Measurements from ENCODE around the gene GALNT7.

Gene GALNT7

GRCh38 chr4:173253561-173253960 is 85.0 kb downstream of the GALNT7 start:
- H3K9ac ChIP-seq = no peak overlapping the region
- H3K4me2 ChIP-seq = peak overlapping the region; percentile 96
- H3K36me3 ChIP-seq (ENCODE audit: insufficient read depth) = no peaks in the 10 kb centered on the region

DNA sequence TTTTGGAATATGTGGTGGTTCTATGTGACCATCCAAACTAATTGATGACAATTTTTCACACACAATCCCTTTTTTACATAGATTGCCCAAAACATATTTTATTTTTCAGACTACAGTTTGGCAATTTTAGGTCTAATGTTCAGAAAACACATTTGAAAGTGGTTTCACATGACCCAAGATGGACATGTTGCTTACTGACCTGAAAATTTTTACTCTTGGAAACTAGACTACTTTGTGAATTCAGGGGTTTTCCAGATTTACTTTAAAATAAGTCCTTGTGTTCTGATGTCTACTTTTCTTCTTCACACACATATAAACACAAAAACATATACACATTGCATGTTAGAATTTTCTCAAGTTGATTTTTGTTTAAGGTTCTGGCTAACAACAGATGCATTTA is 86.0 kb downstream of the GALNT7 start:
- peaks cover 96% of the 10 kb centered on the region for H3K4me1 ChIP-seq (ENCODE audit: low read depth, poor library complexity, severe bottlenecking)
- H3K36me3 ChIP-seq (ENCODE audit: insufficient read depth) = no peaks in the 10 kb centered on the region
- TF ChIP-seq, protein P1, sequence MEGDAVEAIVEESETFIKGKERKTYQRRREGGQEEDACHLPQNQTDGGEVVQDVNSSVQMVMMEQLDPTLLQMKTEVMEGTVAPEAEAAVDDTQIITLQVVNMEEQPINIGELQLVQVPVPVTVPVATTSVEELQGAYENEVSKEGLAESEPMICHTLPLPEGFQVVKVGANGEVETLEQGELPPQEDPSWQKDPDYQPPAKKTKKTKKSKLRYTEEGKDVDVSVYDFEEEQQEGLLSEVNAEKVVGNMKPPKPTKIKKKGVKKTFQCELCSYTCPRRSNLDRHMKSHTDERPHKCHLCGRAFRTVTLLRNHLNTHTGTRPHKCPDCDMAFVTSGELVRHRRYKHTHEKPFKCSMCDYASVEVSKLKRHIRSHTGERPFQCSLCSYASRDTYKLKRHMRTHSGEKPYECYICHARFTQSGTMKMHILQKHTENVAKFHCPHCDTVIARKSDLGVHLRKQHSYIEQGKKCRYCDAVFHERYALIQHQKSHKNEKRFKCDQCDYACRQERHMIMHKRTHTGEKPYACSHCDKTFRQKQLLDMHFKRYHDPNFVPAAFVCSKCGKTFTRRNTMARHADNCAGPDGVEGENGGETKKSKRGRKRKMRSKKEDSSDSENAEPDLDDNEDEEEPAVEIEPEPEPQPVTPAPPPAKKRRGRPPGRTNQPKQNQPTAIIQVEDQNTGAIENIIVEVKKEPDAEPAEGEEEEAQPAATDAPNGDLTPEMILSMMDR (conservative IDR thresholded peaks at IDR 0.05; ENCODE audit: low read depth, low read length) = no peak
- no peak overlapping the region for H2AFZ ChIP-seq (ENCODE audit: low read depth)
- H3K4me3 ChIP-seq (IDR thresholded peaks at IDR 0.05; ENCODE audit: insufficient read depth, low read depth, low read length) = no peak overlapping the region
- no peaks in the 10 kb centered on the region for H3K27me3 ChIP-seq (ENCODE audit: insufficient read depth, low read depth)
- peak overlapping the region; percentile 86 for H3K27ac ChIP-seq
- peaks cover 81% of the 10 kb centered on the region for H3K79me2 ChIP-seq (ENCODE audit: insufficient read depth, low read depth)
- H4K20me1 ChIP-seq (ENCODE audit: insufficient read depth) = no peaks in the 10 kb centered on the region
- H3K4me2 ChIP-seq = peak overlapping the region; percentile 96
- H3K9ac ChIP-seq = peak overlapping the region; percentile 2; the same call in 1 of the 2 replicates

More at GRCh38 chr4:173253561-173253960, 85.0 kb downstream of the GALNT7 start:
- peaks cover 81% of the 10 kb centered on the region for H3K79me2 ChIP-seq (ENCODE audit: insufficient read depth, low read depth)
- H3K27ac ChIP-seq = peak overlapping the region; percentile 86
- H3K4me1 ChIP-seq (ENCODE audit: low read depth, poor library complexity, severe bottlenecking) = peaks cover 99% of the 10 kb centered on the region
- H3K4me3 ChIP-seq (IDR thresholded peaks at IDR 0.05; ENCODE audit: insufficient read depth, low read depth, low read length) = no peak overlapping the region
- H2AFZ ChIP-seq (ENCODE audit: low read depth) = no peak overlapping the region
- TF ChIP-seq, protein P1 (conservative IDR thresholded peaks at IDR 0.05; ENCODE audit: low read depth, low read length) = no peak
- no peaks in the 10 kb centered on the region for H4K20me1 ChIP-seq (ENCODE audit: insufficient read depth)
- H3K27me3 ChIP-seq (ENCODE audit: insufficient read depth, low read depth) = no peaks in the 10 kb centered on the region

DNA sequence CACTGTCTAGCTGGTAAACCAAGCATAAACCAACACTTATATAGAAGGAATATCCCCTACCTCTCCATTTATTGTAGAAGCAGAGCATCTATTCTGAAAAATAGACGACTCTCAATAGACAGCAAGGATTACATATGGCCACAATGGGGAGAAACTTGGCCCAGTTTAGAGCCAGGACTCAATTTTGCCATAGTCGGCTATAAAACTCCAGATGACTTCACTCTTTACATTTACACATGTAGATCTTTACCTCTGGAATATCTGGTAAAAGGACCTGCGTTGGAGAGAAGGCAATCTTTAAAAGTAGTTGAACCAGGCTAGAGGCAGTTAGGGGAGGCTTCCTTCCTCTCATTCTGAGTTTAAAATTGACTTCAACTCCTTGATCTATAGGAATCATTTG is 88.2 kb downstream of the GALNT7 start:
- Histone ChIP-seq H4K20me1 (ENCODE audit: insufficient read depth) (no peaks in the 10 kb centered on the region), H3K79me2 (ENCODE audit: insufficient read depth, low read depth) (peaks cover 81% of the 10 kb centered on the region), H3K4me2 (peak overlapping the region; percentile 12; the same call in 1 of the 2 replicates), H3K27me3 (ENCODE audit: insufficient read depth, low read depth) (no peaks in the 10 kb centered on the region), H2AFZ (ENCODE audit: low read depth) (no peak overlapping the region), H3K9ac (no peak overlapping the region), H3K4me1 (ENCODE audit: low read depth, poor library complexity, severe bottlenecking) (peaks cover 87% of the 10 kb centered on the region), H3K4me3 (IDR thresholded peaks at IDR 0.05; ENCODE audit: insufficient read depth, low read depth, low read length) (no peak overlapping the region), H3K27ac (no peak overlapping the region), H3K36me3 (ENCODE audit: insufficient read depth) (no peaks in the 10 kb centered on the region)
- TF ChIP-seq, protein P1 (conservative IDR thresholded peaks at IDR 0.05; ENCODE audit: low read depth, low read length) = no peak

- no peaks in the 10 kb centered on the region for H3K27me3 ChIP-seq (ENCODE audit: insufficient read depth, low read depth)
- TF ChIP-seq, protein P1 (conservative IDR thresholded peaks at IDR 0.05; ENCODE audit: low read depth, low read length) = peak; percentile 96
- peaks cover 85% of the 10 kb centered on the region for H3K79me2 ChIP-seq (ENCODE audit: insufficient read depth, low read depth)
- H3K9ac ChIP-seq = no peak overlapping the region
- H4K20me1 ChIP-seq (ENCODE audit: insufficient read depth) = no peaks in the 10 kb centered on the region
- peaks cover 88% of the 10 kb centered on the region for H3K4me1 ChIP-seq (ENCODE audit: low read depth, poor library complexity, severe bottlenecking)
- peak overlapping the region; percentile 12; the same call in 1 of the 2 replicates for H3K4me2 ChIP-seq
- H3K27ac ChIP-seq = no peak overlapping the region
- no peaks in the 10 kb centered on the region for H3K36me3 ChIP-seq (ENCODE audit: insufficient read depth)
- no peak overlapping the region for H3K4me3 ChIP-seq (IDR thresholded peaks at IDR 0.05; ENCODE audit: insufficient read depth, low read depth, low read length)
- no peak overlapping the region for H2AFZ ChIP-seq (ENCODE audit: low read depth)
Measured at GRCh38 chr4:173257732-173258717, 89.4 kb downstream of the GALNT7 start.

All from KMS-11 (cell line).